ENCODE results near the gene ZBTB17.
"Not testable (repeated sequence)": the region's sequence is repeated elsewhere in the genome, so short reads cannot be mapped to it uniquely, and the experiment has no call there.

ZBTB17 gene

GRCh38 chr1:16011936-16012589, 36.2 kb upstream of the ZBTB17 start:
- DNase-seq (ENCODE audit: low spot score) = no peak

GRCh38 chr1:16010837-16011236, 34.9 kb upstream of the ZBTB17 start:
- DNase-seq (ENCODE audit: low spot score) = no peak

- no peak for DNase-seq (ENCODE audit: low spot score)
These were observed 33.8 kb upstream of the ZBTB17 start for GRCh38 chr1:16009678-16010077.

GRCh38 chr1:16009030-16009460, 33.1 kb upstream of the ZBTB17 start:
- DNase-seq (ENCODE audit: low spot score) = peak; percentile 82

GRCh38 chr1:16007671-16008341, 31.9 kb upstream of the ZBTB17 start:
- DNase-seq (ENCODE audit: low spot score) = no peak

GRCh38 chr1:16006552-16007485, 30.9 kb upstream of the ZBTB17 start:
- DNase-seq (ENCODE audit: low spot score) = no peak

GRCh38 chr1:16006010-16006409, 30.1 kb upstream of the ZBTB17 start:
- DNase-seq (ENCODE audit: low spot score) = no peak

GRCh38 chr1:16005597-16005996, 29.7 kb upstream of the ZBTB17 start:
- no peak for DNase-seq (ENCODE audit: low spot score)

GRCh38 chr1:16001274-16001673, 25.4 kb upstream of the ZBTB17 start:
- DNase-seq (ENCODE audit: low spot score) = not testable (repeated sequence)

GRCh38 chr1:15998929-15999328, 23.0 kb upstream of the ZBTB17 start:
- no peak for DNase-seq (ENCODE audit: low spot score)

GRCh38 chr1:15997637-15998280, 21.9 kb upstream of the ZBTB17 start:
- DNase-seq (ENCODE audit: low spot score) = no peak

GRCh38 chr1:15997076-15997585, 21.2 kb upstream of the ZBTB17 start:
- no peak for DNase-seq (ENCODE audit: low spot score)

GRCh38 chr1:15994590-15995351, 18.9 kb upstream of the ZBTB17 start:
- peak; percentile 73 for DNase-seq (ENCODE audit: low spot score)

- DNase-seq (ENCODE audit: low spot score) = no peak
These were observed 18.2 kb upstream of the ZBTB17 start for GRCh38 chr1:15994081-15994480.

GRCh38 chr1:15993666-15994065, 17.8 kb upstream of the ZBTB17 start:
- DNase-seq (ENCODE audit: low spot score) = no peak

- no peak for DNase-seq (ENCODE audit: low spot score)
These were observed 16.9 kb upstream of the ZBTB17 start for GRCh38 chr1:15992582-15993500.

GRCh38 chr1:15992187-15992553, 16.3 kb upstream of the ZBTB17 start:
- no peak for DNase-seq (ENCODE audit: low spot score)

- no peak for DNase-seq (ENCODE audit: low spot score)
These were observed 15.7 kb upstream of the ZBTB17 start for GRCh38 chr1:15991427-15992186.

- no peak for DNase-seq (ENCODE audit: low spot score)
These were observed 13.9 kb upstream of the ZBTB17 start for GRCh38 chr1:15989776-15990175.
